T-helper 2 cell treated with Interferon-gamma antibody and Interleukin-4, amounts not matched to agents 5 μg/mL and 100 μg/mL, for 36 hours (primary cell): ENCODE results near the gene CERS1.

ENCODE experiments used
- DNase-seq: peaks from one replicate; pipeline ENCODE4 v3.0.0; 2021; ENCODE audit warnings: low spot score
- H3K27ac Mint-ChIP-seq: one replicate; pipeline ENCODE4 v1.8.0; 2021; ENCODE audit warnings: mild to moderate bottlenecking, mixed read lengths
- H3K27me3 Mint-ChIP-seq: one replicate; pipeline ENCODE4 v1.8.0; 2021; ENCODE audit warnings: low read depth, mixed read lengths
- H3K36me3 Mint-ChIP-seq: one replicate; pipeline ENCODE4 v1.8.0; 2021; ENCODE audit warnings: low read depth, mixed read lengths
- H3K4me1 Mint-ChIP-seq: one replicate; pipeline ENCODE4 v1.8.0; 2021; ENCODE audit warnings: low read depth, mixed read lengths
- H3K4me3 Mint-ChIP-seq: one replicate; pipeline ENCODE4 v1.8.0; 2022; ENCODE audit warnings: mild to moderate bottlenecking, moderate library complexity, mixed read lengths
- H3K9me3 Mint-ChIP-seq: one replicate; pipeline ENCODE4 v1.8.0; 2021; ENCODE audit warnings: mixed read lengths

Gene CERS1

GRCh38 chr19:18878858-18879578, 16.9 kb downstream of the CERS1 start:
- no peaks in the 10 kb centered on the region for H3K4me1 Mint-ChIP-seq
- no peak for DNase-seq
- H3K36me3 Mint-ChIP-seq: no peaks in the 10 kb centered on the region
- no peak overlapping the region for H3K4me3 Mint-ChIP-seq
- no peaks in the 10 kb centered on the region for H3K9me3 Mint-ChIP-seq
- H3K27me3 Mint-ChIP-seq: no peaks in the 10 kb centered on the region
- H3K27ac Mint-ChIP-seq: no peak overlapping the region

GRCh38 chr19:18878058-18878797, 17.7 kb downstream of the CERS1 start:
- H3K27ac Mint-ChIP-seq: no peak overlapping the region
- DNase-seq: no peak
- no peaks in the 10 kb centered on the region for H3K9me3 Mint-ChIP-seq
- H3K4me1 Mint-ChIP-seq: no peaks in the 10 kb centered on the region
- no peak overlapping the region for H3K4me3 Mint-ChIP-seq
- H3K27me3 Mint-ChIP-seq: no peaks in the 10 kb centered on the region
- no peaks in the 10 kb centered on the region for H3K36me3 Mint-ChIP-seq

- H3K36me3 Mint-ChIP-seq: no peaks in the 10 kb centered on the region
- H3K27me3 Mint-ChIP-seq: peaks cover under 1% of the 10 kb centered on the region
- no peaks in the 10 kb centered on the region for H3K9me3 Mint-ChIP-seq
- H3K4me1 Mint-ChIP-seq: no peaks in the 10 kb centered on the region
- DNase-seq: no peak
- no peak overlapping the region for H3K4me3 Mint-ChIP-seq
- H3K27ac Mint-ChIP-seq: no peak overlapping the region
Observed at GRCh38 chr19:18876865-18877264, 19.1 kb downstream of the CERS1 start.

GRCh38 chr19:18875726-18876125, 20.2 kb downstream of the CERS1 start:
- H3K36me3 Mint-ChIP-seq: peaks cover 3% of the 10 kb centered on the region
- H3K4me1 Mint-ChIP-seq: peaks cover 5% of the 10 kb centered on the region
- H3K9me3 Mint-ChIP-seq: no peaks in the 10 kb centered on the region
- H3K4me3 Mint-ChIP-seq: no peak overlapping the region
- no peak overlapping the region for H3K27ac Mint-ChIP-seq
- DNase-seq: no peak
- H3K27me3 Mint-ChIP-seq: peaks cover 7% of the 10 kb centered on the region

GRCh38 chr19:18871543-18871942, 24.4 kb downstream of the CERS1 start:
- H3K9me3 Mint-ChIP-seq: no peaks in the 10 kb centered on the region
- peaks cover 6% of the 10 kb centered on the region for H3K4me1 Mint-ChIP-seq
- DNase-seq: no peak
- H3K27ac Mint-ChIP-seq: no peak overlapping the region
- peaks cover 8% of the 10 kb centered on the region for H3K27me3 Mint-ChIP-seq
- H3K36me3 Mint-ChIP-seq: peaks cover 15% of the 10 kb centered on the region
- no peak overlapping the region for H3K4me3 Mint-ChIP-seq

GRCh38 chr19:18870531-18871172, 25.3 kb downstream of the CERS1 start:
- Mint-ChIP-seq H3K36me3 (peaks cover 21% of the 10 kb centered on the region), H3K27ac (no peak overlapping the region), H3K27me3 (peaks cover 8% of the 10 kb centered on the region), H3K4me3 (no peak overlapping the region), H3K9me3 (no peaks in the 10 kb centered on the region), H3K4me1 (peaks cover 6% of the 10 kb centered on the region)
- no peak for DNase-seq

GRCh38 chr19:18869781-18870530, 26.0 kb downstream of the CERS1 start:
- Mint-ChIP-seq H3K4me3 (no peak overlapping the region), H3K27ac (no peak overlapping the region), H3K36me3 (peaks cover 21% of the 10 kb centered on the region), H3K4me1 (peaks cover 6% of the 10 kb centered on the region), H3K9me3 (no peaks in the 10 kb centered on the region), H3K27me3 (peaks cover 8% of the 10 kb centered on the region)
- DNase-seq: no peak

- H3K9me3 Mint-ChIP-seq: no peaks in the 10 kb centered on the region
- H3K4me3 Mint-ChIP-seq: no peak overlapping the region
- peaks cover 24% of the 10 kb centered on the region for H3K36me3 Mint-ChIP-seq
- no peak overlapping the region for H3K27ac Mint-ChIP-seq
- peaks cover 6% of the 10 kb centered on the region for H3K4me1 Mint-ChIP-seq
- DNase-seq: no peak
- H3K27me3 Mint-ChIP-seq: peaks cover 8% of the 10 kb centered on the region
Observed at GRCh38 chr19:18869023-18869618, 26.8 kb downstream of the CERS1 start.

- Mint-ChIP-seq H3K27ac (no peak overlapping the region), H3K9me3 (no peaks in the 10 kb centered on the region), H3K4me1 (peaks cover 6% of the 10 kb centered on the region), H3K36me3 (peaks cover 28% of the 10 kb centered on the region), H3K4me3 (no peak overlapping the region), H3K27me3 (peaks cover 8% of the 10 kb centered on the region)
- DNase-seq: no peak
Observed at GRCh38 chr19:18868380-18869022, 27.5 kb downstream of the CERS1 start.

- Mint-ChIP-seq H3K4me3 (no peak overlapping the region), H3K27ac (no peak overlapping the region), H3K9me3 (no peaks in the 10 kb centered on the region), H3K27me3 (peaks cover 8% of the 10 kb centered on the region), H3K36me3 (peaks cover 31% of the 10 kb centered on the region), H3K4me1 (peaks cover 6% of the 10 kb centered on the region)
- no peak for DNase-seq
Observed at GRCh38 chr19:18867751-18868150, 28.2 kb downstream of the CERS1 start.

GRCh38 chr19:18867199-18867598, 28.8 kb downstream of the CERS1 start:
- Mint-ChIP-seq H3K9me3 (no peaks in the 10 kb centered on the region), H3K27me3 (peaks cover 8% of the 10 kb centered on the region), H3K4me1 (peaks cover 6% of the 10 kb centered on the region), H3K36me3 (peaks cover 34% of the 10 kb centered on the region), H3K4me3 (no peak overlapping the region), H3K27ac (no peak overlapping the region)
- no peak for DNase-seq

GRCh38 chr19:18866800-18867123, 29.2 kb downstream of the CERS1 start:
- Mint-ChIP-seq H3K36me3 (peaks cover 38% of the 10 kb centered on the region), H3K27me3 (peaks cover 6% of the 10 kb centered on the region), H3K4me3 (no peak overlapping the region), H3K4me1 (peaks cover 6% of the 10 kb centered on the region), H3K9me3 (no peaks in the 10 kb centered on the region), H3K27ac (no peak overlapping the region)
- DNase-seq: no peak
